Peyer's patch (tissue), 4 donors: ENCODE data around the gene B3GALT2.

ENCODE experiments used
- POLR2A ChIP-seq, 2 donors: fragments of 450-650 bp; IDR thresholded peaks; one replicate each; pipeline ENCODE4 v1.5.1; 2017; ENCODE audit warnings: antibody characterized with exemption in 2 of 2, mild to moderate bottlenecking in 2 of 2, moderate library complexity in 2 of 2
- TF ChIP-seq, protein P1 (sequence below), 6 experiments: fragments of 450-650 bp in 4 of 6; fragments of 200-600 bp in 2 of 6; sonication (generic) in 1 of 6; IDR thresholded peaks; one replicate each; pipeline ENCODE4 v1.5.1; 2017 to 2019; ENCODE audit warnings: antibody characterized with exemption in 6 of 6, mild to moderate bottlenecking in 3 of 6, moderate library complexity in 1 of 6

- TF ChIP-seq, protein P1, sequence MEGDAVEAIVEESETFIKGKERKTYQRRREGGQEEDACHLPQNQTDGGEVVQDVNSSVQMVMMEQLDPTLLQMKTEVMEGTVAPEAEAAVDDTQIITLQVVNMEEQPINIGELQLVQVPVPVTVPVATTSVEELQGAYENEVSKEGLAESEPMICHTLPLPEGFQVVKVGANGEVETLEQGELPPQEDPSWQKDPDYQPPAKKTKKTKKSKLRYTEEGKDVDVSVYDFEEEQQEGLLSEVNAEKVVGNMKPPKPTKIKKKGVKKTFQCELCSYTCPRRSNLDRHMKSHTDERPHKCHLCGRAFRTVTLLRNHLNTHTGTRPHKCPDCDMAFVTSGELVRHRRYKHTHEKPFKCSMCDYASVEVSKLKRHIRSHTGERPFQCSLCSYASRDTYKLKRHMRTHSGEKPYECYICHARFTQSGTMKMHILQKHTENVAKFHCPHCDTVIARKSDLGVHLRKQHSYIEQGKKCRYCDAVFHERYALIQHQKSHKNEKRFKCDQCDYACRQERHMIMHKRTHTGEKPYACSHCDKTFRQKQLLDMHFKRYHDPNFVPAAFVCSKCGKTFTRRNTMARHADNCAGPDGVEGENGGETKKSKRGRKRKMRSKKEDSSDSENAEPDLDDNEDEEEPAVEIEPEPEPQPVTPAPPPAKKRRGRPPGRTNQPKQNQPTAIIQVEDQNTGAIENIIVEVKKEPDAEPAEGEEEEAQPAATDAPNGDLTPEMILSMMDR (IDR thresholded peaks at IDR 0.05): no peak
- no peak for TF ChIP-seq POLR2A (IDR thresholded peaks at IDR 0.05)
Measured at GRCh38 chr1:193131266-193131860, 55.0 kb downstream of the B3GALT2 start.
